HepG2 (cell line): Measurements from ENCODE around the gene PDLIM7. TPM values are rescaled to one million over a fixed set of nuclear protein-coding genes. Genes with fewer than 3 reads are reported as not detected.

ENCODE experiments used
- BCL6 ChIP-seq: IDR thresholded peaks from 2 replicates; pipeline ENCODE4 v1.6.1; 2016; ENCODE audit warnings: missing genetic modification reagents, missing compliant biosample characterization
- CC2D1A ChIP-seq: sonication (generic); formaldehyde crosslinking; IDR thresholded peaks from 2 replicates; pipeline ENCODE4 v1.8.1; 2023; ENCODE audit warnings: mild to moderate bottlenecking, missing genetic modification reagents
- DMAP1 ChIP-seq: IDR thresholded peaks from 2 replicates; pipeline ENCODE4 v1.6.1; 2016
- SP5 ChIP-seq: IDR thresholded peaks from 2 replicates; pipeline ENCODE4 v1.6.1; 2016; ENCODE audit warnings: low read depth, borderline replicate concordance
- TOE1 ChIP-seq: sonication (generic); formaldehyde crosslinking; IDR thresholded peaks from 2 replicates; pipeline ENCODE4 v1.4.0; 2020; ENCODE audit warnings: mild to moderate bottlenecking, missing genetic modification reagents
- ZBTB7B ChIP-seq: sonication (generic); formaldehyde crosslinking; IDR thresholded peaks from 2 replicates; pipeline ENCODE4 v1.4.0; 2020; ENCODE audit warnings: missing genetic modification reagents
- ZNF335 ChIP-seq: sonication (generic); formaldehyde crosslinking; IDR thresholded peaks from 2 replicates; pipeline ENCODE4 v1.4.0; 2020; ENCODE audit warnings: missing genetic modification reagents
- ZNF503 ChIP-seq: sonication (generic); formaldehyde crosslinking; IDR thresholded peaks from 2 replicates; pipeline ENCODE4 v1.4.0; 2020; ENCODE audit warnings: missing genetic modification reagents
- ZNF530 ChIP-seq: sonication (generic); formaldehyde crosslinking; IDR thresholded peaks from 2 replicates; pipeline ENCODE4 v1.5.0; 2020; ENCODE audit warnings: low read depth, mild to moderate bottlenecking, missing genetic modification reagents
- ZNF766 ChIP-seq: sonication (generic); formaldehyde crosslinking; IDR thresholded peaks from 2 replicates; pipeline ENCODE4 v1.5.0; 2020; ENCODE audit warnings: missing genetic modification reagents, borderline replicate concordance
- ZNF879 ChIP-seq: sonication (generic); formaldehyde crosslinking; IDR thresholded peaks from 2 replicates; pipeline ENCODE4 v1.8.1; 2023; ENCODE audit warnings: missing genetic modification reagents
- ZSCAN29 ChIP-seq: sonication (generic); formaldehyde crosslinking; conservative IDR thresholded peaks from 2 replicates; pipeline ENCODE4 v1.4.0; 2020; ENCODE audit warnings: mild to moderate bottlenecking, missing genetic modification reagents
- polyA plus RNA-seq, 8 experiments: library from polyadenylated mRNA; depleted of rRNA in 3 of 8; stranded (reverse) in 7 of 8; unstranded in 1 of 8; fragments of >200 nt; fragmentation: Illumina TruSeq in 4 of 8; extraction: Trizol in 4 of 8; gene quantifications; 2 replicates each; pipeline versions ENCODE4 v1.2.1 to v1.2.3, GENCODE V29; 2011 to 2016; ENCODE audit warnings: low read depth in 4 of 8, missing spikeins in 1 of 8, mixed read lengths in 1 of 8; ENCODE audit not compliant: insufficient read depth in 1 of 8
- total RNA-seq, 5 experiments: library from RNA; depleted of rRNA; stranded (reverse); fragments of >200 nt; fragmentation: Illumina TruSeq; extraction: Trizol; gene quantifications; 2 replicates each; pipeline ENCODE4 v1.2.3, GENCODE V29; 2016; ENCODE audit warnings: low read depth in 1 of 5
- TF ChIP-seq, protein P1 (sequence below): sonication (generic); formaldehyde crosslinking; IDR thresholded peaks from 2 replicates; pipeline ENCODE4 v1.8.1; 2023; ENCODE audit warnings: mild to moderate bottlenecking, missing genetic modification reagents
- TF ChIP-seq, protein P2 (sequence below): IDR thresholded peaks from 2 replicates; pipeline ENCODE4 v1.6.1; 2016; ENCODE audit warnings: mild to moderate bottlenecking
- TF ChIP-seq, protein P3 (sequence below): IDR thresholded peaks from 2 replicates; pipeline ENCODE4 v1.6.1; 2016; ENCODE audit warnings: mild to moderate bottlenecking, missing biosample characterization, missing genetic modification reagents
- TF ChIP-seq, protein P4 (sequence below): sonication (generic); formaldehyde crosslinking; IDR thresholded peaks from 2 replicates; pipeline ENCODE4 v1.8.1; 2023; ENCODE audit warnings: missing genetic modification reagents, mild to moderate bottlenecking, borderline replicate concordance
- TF ChIP-seq, protein P5 (sequence below): sonication (generic); formaldehyde crosslinking; IDR thresholded peaks from 2 replicates; pipeline ENCODE4 v1.5.0; 2020; ENCODE audit warnings: mild to moderate bottlenecking, missing genetic modification reagents
- TF ChIP-seq, protein P6 (sequence below): sonication (generic); formaldehyde crosslinking; IDR thresholded peaks from 2 replicates; pipeline ENCODE4 v1.5.0; 2020; ENCODE audit warnings: mild to moderate bottlenecking, missing genetic modification reagents

The PDLIM7 gene
- total and polyA plus RNA-seq, 2 of the 13 experiments (the other 11 are each of a cell fraction or from before 2014, with no cell fraction given): 21.1 to 31.3 TPM

DNA sequence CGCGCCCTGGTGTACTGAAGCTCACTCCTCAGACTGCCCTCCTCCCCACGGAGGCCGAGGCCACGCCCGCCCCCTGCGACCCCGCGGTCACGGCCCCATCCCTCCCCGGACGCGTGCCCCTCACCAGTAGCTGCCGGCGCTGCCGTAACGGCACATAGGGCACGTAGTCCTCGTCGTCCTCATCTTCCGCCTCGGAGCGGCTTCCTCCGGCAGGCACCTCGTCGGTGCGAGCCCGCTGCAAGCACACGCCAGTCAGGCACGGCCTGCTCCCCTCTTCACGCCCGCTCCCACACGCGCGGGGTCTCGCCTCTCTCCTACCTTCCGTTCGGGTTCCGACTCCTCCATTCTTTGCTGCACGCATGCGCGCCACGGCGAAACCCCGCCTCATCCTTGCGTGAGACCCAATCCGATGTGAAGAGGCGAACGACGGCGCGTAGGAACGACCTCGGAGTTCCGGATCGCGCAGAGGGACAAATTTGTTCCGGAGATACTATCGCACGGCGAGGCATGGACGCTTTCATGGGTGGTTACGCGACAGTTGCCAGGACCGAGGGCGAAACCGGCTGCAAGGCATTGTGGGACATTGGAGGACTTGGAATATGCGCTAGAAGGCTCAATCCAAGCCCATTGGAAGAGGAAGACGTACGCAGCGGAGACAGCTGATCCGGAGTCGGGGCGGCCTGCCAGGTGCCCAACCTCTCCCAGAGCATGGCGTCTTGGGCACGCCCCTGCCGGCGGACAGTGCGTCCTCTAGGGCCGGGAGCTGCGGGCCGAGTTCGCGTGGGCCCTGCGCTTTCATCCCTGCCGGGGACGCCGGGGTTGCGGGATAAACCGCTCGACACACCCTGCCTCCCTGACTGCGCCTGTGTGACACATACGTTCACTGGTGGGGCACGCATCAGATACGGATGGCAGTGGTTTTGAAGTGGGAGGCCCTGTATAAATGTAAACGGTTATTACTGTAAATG is 19.5 kb upstream of the PDLIM7 start, which contains the start of gene DDX41 (continued):
- TF ChIP-seq ZNF530: no peak
- peak; percentile 87 for TF ChIP-seq TOE1
- TF ChIP-seq ZSCAN29 (CRISPR knock-in tag): peak; percentile 77
- TF ChIP-seq, protein P1, sequence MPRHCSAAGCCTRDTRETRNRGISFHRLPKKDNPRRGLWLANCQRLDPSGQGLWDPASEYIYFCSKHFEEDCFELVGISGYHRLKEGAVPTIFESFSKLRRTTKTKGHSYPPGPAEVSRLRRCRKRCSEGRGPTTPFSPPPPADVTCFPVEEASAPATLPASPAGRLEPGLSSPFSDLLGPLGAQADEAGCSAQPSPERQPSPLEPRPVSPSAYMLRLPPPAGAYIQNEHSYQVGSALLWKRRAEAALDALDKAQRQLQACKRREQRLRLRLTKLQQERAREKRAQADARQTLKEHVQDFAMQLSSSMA: peak; percentile 56; the same call in 1 of the 2 replicates
- TF ChIP-seq, protein P2, sequence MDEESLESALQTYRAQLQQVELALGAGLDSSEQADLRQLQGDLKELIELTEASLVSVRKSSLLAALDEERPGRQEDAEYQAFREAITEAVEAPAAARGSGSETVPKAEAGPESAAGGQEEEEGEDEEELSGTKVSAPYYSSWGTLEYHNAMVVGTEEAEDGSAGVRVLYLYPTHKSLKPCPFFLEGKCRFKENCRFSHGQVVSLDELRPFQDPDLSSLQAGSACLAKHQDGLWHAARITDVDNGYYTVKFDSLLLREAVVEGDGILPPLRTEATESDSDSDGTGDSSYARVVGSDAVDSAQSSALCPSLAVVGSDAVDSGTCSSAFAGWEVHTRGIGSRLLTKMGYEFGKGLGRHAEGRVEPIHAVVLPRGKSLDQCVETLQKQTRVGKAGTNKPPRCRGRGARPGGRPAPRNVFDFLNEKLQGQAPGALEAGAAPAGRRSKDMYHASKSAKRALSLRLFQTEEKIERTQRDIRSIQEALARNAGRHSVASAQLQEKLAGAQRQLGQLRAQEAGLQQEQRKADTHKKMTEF (CRISPR knock-in tag): peak; percentile 98
- TF ChIP-seq, protein P3, sequence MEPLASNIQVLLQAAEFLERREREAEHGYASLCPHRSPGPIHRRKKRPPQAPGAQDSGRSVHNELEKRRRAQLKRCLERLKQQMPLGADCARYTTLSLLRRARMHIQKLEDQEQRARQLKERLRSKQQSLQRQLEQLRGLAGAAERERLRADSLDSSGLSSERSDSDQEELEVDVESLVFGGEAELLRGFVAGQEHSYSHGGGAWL (CRISPR knock-in tag): peak; percentile 46; the same call in 1 of the 2 replicates
- TF ChIP-seq BCL6: 0 out of 2 replicates have a peak, but pooled peaks have one; percentile 39
- TF ChIP-seq, protein P4, sequence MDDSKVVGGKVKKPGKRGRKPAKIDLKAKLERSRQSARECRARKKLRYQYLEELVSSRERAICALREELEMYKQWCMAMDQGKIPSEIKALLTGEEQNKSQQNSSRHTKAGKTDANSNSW (CRISPR knock-in tag): peak; percentile 13; the same call in 1 of the 2 replicates
- peak; percentile 71; the same call in 1 of the 2 replicates for TF ChIP-seq ZNF766 (CRISPR knock-in tag)
- TF ChIP-seq ZNF879: no peak
- TF ChIP-seq CC2D1A: no peak
- TF ChIP-seq ZNF335 (CRISPR knock-in tag): peak; percentile 88
- TF ChIP-seq DMAP1 (CRISPR knock-in tag): peak; percentile 97
- TF ChIP-seq, protein P5, sequence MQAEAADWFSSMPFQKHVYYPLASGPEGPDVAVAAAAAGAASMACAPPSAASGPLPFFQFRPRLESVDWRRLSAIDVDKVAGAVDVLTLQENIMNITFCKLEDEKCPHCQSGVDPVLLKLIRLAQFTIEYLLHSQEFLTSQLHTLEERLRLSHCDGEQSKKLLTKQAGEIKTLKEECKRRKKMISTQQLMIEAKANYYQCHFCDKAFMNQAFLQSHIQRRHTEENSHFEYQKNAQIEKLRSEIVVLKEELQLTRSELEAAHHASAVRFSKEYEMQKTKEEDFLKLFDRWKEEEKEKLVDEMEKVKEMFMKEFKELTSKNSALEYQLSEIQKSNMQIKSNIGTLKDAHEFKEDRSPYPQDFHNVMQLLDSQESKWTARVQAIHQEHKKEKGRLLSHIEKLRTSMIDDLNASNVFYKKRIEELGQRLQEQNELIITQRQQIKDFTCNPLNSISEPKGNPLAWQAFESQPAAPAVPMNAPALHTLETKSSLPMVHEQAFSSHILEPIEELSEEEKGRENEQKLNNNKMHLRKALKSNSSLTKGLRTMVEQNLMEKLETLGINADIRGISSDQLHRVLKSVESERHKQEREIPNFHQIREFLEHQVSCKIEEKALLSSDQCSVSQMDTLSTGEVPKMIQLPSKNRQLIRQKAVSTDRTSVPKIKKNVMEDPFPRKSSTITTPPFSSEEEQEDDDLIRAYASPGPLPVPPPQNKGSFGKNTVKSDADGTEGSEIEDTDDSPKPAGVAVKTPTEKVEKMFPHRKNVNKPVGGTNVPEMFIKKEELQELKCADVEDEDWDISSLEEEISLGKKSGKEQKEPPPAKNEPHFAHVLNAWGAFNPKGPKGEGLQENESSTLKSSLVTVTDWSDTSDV (CRISPR knock-in tag): no peak
- TF ChIP-seq, protein P6, sequence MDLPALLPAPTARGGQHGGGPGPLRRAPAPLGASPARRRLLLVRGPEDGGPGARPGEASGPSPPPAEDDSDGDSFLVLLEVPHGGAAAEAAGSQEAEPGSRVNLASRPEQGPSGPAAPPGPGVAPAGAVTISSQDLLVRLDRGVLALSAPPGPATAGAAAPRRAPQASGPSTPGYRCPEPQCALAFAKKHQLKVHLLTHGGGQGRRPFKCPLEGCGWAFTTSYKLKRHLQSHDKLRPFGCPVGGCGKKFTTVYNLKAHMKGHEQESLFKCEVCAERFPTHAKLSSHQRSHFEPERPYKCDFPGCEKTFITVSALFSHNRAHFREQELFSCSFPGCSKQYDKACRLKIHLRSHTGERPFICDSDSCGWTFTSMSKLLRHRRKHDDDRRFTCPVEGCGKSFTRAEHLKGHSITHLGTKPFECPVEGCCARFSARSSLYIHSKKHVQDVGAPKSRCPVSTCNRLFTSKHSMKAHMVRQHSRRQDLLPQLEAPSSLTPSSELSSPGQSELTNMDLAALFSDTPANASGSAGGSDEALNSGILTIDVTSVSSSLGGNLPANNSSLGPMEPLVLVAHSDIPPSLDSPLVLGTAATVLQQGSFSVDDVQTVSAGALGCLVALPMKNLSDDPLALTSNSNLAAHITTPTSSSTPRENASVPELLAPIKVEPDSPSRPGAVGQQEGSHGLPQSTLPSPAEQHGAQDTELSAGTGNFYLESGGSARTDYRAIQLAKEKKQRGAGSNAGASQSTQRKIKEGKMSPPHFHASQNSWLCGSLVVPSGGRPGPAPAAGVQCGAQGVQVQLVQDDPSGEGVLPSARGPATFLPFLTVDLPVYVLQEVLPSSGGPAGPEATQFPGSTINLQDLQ (CRISPR knock-in tag): no peak
- peak; percentile 17; the same call in 1 of the 2 replicates for TF ChIP-seq ZBTB7B (CRISPR knock-in tag)
- TF ChIP-seq SP5 (CRISPR knock-in tag): peak; percentile 37; the same call in 1 of the 2 replicates
- TF ChIP-seq ZNF503 (CRISPR knock-in tag): 0 out of 2 replicates have a peak, but pooled peaks have one; percentile 42
